ENCODE results near the gene GPR42. TPM values are rescaled to one million over a fixed set of nuclear protein-coding genes. Genes with fewer than 3 reads are reported as not detected.

GPR42 gene
- total RNA-seq, 1 experiment from 2014 or later = not detected

DNA sequence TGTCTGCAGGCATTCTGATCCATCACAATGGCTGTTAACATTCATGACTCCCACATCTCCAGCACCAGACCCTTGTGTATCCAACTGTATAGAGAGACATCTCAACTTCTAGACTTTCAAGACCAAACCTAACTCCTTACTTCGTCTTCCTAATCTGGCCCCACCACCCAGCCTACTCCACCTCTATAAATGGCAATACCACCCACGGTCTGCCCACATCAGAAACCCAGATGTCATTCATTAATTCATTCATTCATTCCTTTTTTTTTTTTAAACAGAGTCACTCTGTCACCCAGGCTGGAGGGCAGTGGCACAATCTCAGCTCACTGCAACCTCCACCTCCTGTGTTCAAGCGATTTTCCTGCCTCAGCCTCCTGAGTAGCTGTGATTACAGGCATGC lies 10.4 kb downstream of the GPR42 start:
- H3K4me1 ChIP-seq (replicated peaks) = no peaks in the 10 kb centered on the region
- H3K9me3 ChIP-seq (replicated peaks) = peaks cover 6% of the 10 kb centered on the region; the same call in 1 of the 2 replicates
- no peak overlapping the region for H3K27ac ChIP-seq
- H3K27me3 ChIP-seq (replicated peaks) = no peaks in the 10 kb centered on the region
- no peaks in the 10 kb centered on the region for H3K36me3 ChIP-seq
- H3K4me3 ChIP-seq = no peak overlapping the region
- DNase-seq (ENCODE audit: low read depth in 1 of 2, low spot score in 2 of 2) = no peak

GRCh38 chr19:35381926-35382325 lies 11.1 kb downstream of the GPR42 start:
- no peak overlapping the region for H3K4me3 ChIP-seq
- H3K27me3 ChIP-seq (replicated peaks) = no peaks in the 10 kb centered on the region
- DNase-seq (ENCODE audit: low read depth in 1 of 2, low spot score in 2 of 2) = no peak
- H3K36me3 ChIP-seq = no peaks in the 10 kb centered on the region
- H3K4me1 ChIP-seq (replicated peaks) = no peaks in the 10 kb centered on the region
- peaks cover 6% of the 10 kb centered on the region; the same call in 1 of the 2 replicates for H3K9me3 ChIP-seq (replicated peaks)
- H3K27ac ChIP-seq = no peak overlapping the region

DNA sequence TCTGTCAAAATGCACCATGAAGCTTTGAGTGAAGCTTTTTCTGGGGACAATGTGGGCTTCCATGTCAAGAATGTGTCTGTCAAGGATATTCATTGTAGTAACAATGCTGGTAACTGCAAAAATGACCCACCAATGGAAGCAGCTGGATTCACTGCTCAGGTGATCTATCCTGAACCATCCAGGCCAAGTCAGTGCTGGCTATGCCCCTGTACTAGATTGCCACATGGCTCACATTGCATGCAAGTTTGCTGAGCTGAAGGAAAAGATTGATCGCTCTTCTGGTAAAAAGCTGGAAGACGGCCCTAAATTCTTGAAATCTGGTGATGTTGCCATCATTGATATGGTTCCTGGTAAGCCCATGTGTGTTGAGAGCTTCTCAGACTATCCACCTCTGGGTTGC lies 12.7 kb downstream of the GPR42 start:
- peaks cover 6% of the 10 kb centered on the region; the same call in 1 of the 2 replicates for H3K9me3 ChIP-seq (replicated peaks)
- no peaks in the 10 kb centered on the region for H3K36me3 ChIP-seq
- no peak overlapping the region for H3K4me3 ChIP-seq

GRCh38 chr19:35388277-35389054 lies 17.6 kb downstream of the GPR42 start:
- peaks cover 6% of the 10 kb centered on the region; the same call in 1 of the 2 replicates for H3K9me3 ChIP-seq (replicated peaks)
- H3K27ac ChIP-seq = no peak overlapping the region
- DNase-seq (ENCODE audit: low read depth in 1 of 2, low spot score in 2 of 2) = no peak
- no peaks in the 10 kb centered on the region for H3K27me3 ChIP-seq (replicated peaks)
- no peak overlapping the region for H3K4me3 ChIP-seq
- no peaks in the 10 kb centered on the region for H3K4me1 ChIP-seq (replicated peaks)
- H3K36me3 ChIP-seq = no peaks in the 10 kb centered on the region

More for the DNA sequence above, 12.7 kb downstream of the GPR42 start:
- no peaks in the 10 kb centered on the region for H3K27me3 ChIP-seq (replicated peaks)
- H3K27ac ChIP-seq = no peak overlapping the region
- DNase-seq (ENCODE audit: low read depth in 1 of 2, low spot score in 2 of 2) = no peak
- no peaks in the 10 kb centered on the region for H3K4me1 ChIP-seq (replicated peaks)

- H3K27ac ChIP-seq = no peak overlapping the region
- DNase-seq (ENCODE audit: low read depth in 1 of 2, low spot score in 2 of 2) = no peak
- no peak overlapping the region for H3K4me3 ChIP-seq
- H3K36me3 ChIP-seq = no peaks in the 10 kb centered on the region
- no peaks in the 10 kb centered on the region for H3K4me1 ChIP-seq (replicated peaks)
- H3K27me3 ChIP-seq (replicated peaks) = no peaks in the 10 kb centered on the region
- peaks cover 6% of the 10 kb centered on the region; the same call in 1 of the 2 replicates for H3K9me3 ChIP-seq (replicated peaks)
These were observed 18.5 kb downstream of the GPR42 start for GRCh38 chr19:35389192-35389861.

GRCh38 chr19:35392742-35393715 lies 22.2 kb downstream of the GPR42 start:
- DNase-seq (ENCODE audit: low read depth in 1 of 2, low spot score in 2 of 2) = no peak
- H3K36me3 ChIP-seq = no peaks in the 10 kb centered on the region
- no peaks in the 10 kb centered on the region for H3K27me3 ChIP-seq (replicated peaks)
- no peak overlapping the region for H3K27ac ChIP-seq
- no peaks in the 10 kb centered on the region for H3K9me3 ChIP-seq (replicated peaks)
- no peak overlapping the region for H3K4me3 ChIP-seq
- H3K4me1 ChIP-seq (replicated peaks) = no peaks in the 10 kb centered on the region

DNA sequence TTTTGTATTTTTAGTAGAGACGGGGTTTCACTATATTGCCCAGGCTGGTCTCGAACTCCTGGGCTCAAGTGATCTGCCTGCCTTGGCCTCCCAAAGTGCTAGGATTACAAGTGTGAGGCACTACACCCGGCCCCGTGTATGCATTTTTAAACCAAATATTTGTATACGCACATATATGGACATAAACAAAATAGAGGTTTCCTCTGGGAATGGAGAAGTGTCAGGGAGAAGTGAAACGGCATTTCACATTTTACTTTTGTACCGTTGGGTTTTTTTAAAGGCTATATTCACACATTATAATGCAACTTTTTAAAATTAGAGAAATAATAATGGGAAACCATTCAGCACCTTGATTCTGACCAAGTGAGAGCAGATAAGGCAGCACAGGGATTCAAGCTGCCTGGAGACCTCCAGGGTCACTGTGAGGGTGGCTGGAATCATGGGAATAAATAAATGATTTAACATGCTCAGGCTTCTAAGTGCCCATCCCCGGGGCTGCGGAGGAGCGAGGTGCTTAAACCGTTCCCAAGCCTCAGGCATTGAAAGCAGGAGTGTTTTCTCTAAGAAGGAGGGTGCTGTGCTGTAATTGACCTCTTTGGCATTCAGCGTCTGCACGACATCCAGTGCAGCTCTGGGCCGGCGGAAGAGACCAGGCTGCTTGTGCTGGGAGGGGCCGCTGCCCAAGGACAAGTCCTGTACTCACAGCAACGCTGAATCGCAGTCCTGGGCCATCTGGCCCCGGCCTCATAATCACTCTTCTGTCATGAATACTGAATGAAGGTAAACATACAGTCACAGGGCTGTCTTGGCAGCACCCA lies 24.7 kb downstream of the GPR42 start:
- no peaks in the 10 kb centered on the region for H3K9me3 ChIP-seq (replicated peaks)
- H3K4me3 ChIP-seq = no peak overlapping the region
- no peaks in the 10 kb centered on the region for H3K36me3 ChIP-seq
- no peaks in the 10 kb centered on the region for H3K4me1 ChIP-seq (replicated peaks)
- no peak for DNase-seq (ENCODE audit: low read depth in 1 of 2, low spot score in 2 of 2)
- no peak overlapping the region for H3K27ac ChIP-seq
- H3K27me3 ChIP-seq (replicated peaks) = no peaks in the 10 kb centered on the region

DNA sequence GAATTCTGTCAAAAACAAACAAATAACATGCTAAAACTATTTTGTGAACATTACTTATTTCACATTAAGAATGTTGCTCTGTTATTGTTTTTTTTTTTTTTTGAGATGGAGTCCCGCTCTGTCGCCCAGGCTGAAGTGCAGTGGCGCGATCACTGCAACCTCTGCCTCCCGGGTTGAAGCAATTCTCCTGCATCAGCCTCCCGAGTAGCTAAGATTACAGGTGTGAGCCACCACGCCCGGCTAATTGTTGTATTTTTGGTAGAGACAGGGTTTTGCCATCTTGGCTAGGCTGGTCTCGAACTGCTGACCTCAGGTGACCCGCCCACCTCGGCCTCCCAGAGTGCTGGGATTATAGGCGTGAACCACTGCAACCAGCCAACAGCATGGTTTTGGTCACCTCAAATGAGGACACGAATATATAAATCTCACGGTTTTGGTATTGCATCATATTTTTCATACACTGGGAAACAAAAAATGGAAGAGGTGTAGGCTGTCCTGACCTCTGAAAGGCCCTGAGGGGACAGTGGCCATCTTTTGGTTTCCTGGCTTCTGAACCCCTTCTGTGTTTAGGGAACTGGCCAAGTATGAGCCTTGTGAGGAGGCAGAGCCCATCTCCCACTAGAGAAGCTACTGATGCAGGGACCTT lies 25.5 kb downstream of the GPR42 start:
- H3K4me1 ChIP-seq (replicated peaks) = no peaks in the 10 kb centered on the region
- no peaks in the 10 kb centered on the region for H3K27me3 ChIP-seq (replicated peaks)
- no peak overlapping the region for H3K27ac ChIP-seq
- H3K4me3 ChIP-seq = no peak overlapping the region
- no peak for DNase-seq (ENCODE audit: low read depth in 1 of 2, low spot score in 2 of 2)
- no peaks in the 10 kb centered on the region for H3K36me3 ChIP-seq
- no peaks in the 10 kb centered on the region for H3K9me3 ChIP-seq (replicated peaks)

- no peaks in the 10 kb centered on the region for H3K4me1 ChIP-seq (replicated peaks)
- no peaks in the 10 kb centered on the region for H3K27me3 ChIP-seq (replicated peaks)
- no peak overlapping the region for H3K4me3 ChIP-seq
- no peaks in the 10 kb centered on the region for H3K36me3 ChIP-seq
- no peak for DNase-seq (ENCODE audit: low read depth in 1 of 2, low spot score in 2 of 2)
- H3K9me3 ChIP-seq (replicated peaks) = no peaks in the 10 kb centered on the region
- no peak overlapping the region for H3K27ac ChIP-seq
These were observed 26.2 kb downstream of the GPR42 start for GRCh38 chr19:35397064-35397463.

DNA sequence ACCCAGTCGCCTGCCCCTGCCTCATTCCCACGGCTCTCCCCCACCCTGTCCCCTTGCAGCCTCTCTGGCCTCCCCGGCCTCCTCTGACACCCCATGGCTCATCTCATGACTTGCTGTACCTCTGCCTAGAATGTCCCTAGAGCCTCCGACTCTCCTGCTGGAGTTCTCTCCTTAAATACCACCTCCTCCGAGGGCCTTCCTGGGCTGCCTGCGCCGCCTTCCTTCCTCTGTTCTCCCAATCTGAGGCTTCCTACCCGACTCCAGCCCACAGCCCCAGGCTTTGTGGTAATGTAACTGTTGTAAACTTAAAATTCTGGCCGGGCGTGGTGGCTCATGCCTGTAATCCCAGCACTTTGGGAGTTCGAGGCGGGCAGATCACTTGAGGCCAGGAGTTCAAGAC lies 27.7 kb downstream of the GPR42 start:
- Histone ChIP-seq H3K27me3 (replicated peaks) (no peaks in the 10 kb centered on the region), H3K27ac (no peak overlapping the region), H3K36me3 (no peaks in the 10 kb centered on the region), H3K4me3 (no peak overlapping the region), H3K4me1 (replicated peaks) (no peaks in the 10 kb centered on the region), H3K9me3 (replicated peaks) (no peaks in the 10 kb centered on the region)
- no peak for DNase-seq (ENCODE audit: low read depth in 1 of 2, low spot score in 2 of 2)

GRCh38 chr19:35399231-35399630 lies 28.4 kb downstream of the GPR42 start:
- no peak overlapping the region for H3K27ac ChIP-seq
- no peaks in the 10 kb centered on the region for H3K36me3 ChIP-seq
- H3K4me3 ChIP-seq = no peak overlapping the region
- no peaks in the 10 kb centered on the region for H3K27me3 ChIP-seq (replicated peaks)
- no peaks in the 10 kb centered on the region for H3K9me3 ChIP-seq (replicated peaks)
- H3K4me1 ChIP-seq (replicated peaks) = no peaks in the 10 kb centered on the region
- DNase-seq (ENCODE audit: low read depth in 1 of 2, low spot score in 2 of 2) = no peak

DNA sequence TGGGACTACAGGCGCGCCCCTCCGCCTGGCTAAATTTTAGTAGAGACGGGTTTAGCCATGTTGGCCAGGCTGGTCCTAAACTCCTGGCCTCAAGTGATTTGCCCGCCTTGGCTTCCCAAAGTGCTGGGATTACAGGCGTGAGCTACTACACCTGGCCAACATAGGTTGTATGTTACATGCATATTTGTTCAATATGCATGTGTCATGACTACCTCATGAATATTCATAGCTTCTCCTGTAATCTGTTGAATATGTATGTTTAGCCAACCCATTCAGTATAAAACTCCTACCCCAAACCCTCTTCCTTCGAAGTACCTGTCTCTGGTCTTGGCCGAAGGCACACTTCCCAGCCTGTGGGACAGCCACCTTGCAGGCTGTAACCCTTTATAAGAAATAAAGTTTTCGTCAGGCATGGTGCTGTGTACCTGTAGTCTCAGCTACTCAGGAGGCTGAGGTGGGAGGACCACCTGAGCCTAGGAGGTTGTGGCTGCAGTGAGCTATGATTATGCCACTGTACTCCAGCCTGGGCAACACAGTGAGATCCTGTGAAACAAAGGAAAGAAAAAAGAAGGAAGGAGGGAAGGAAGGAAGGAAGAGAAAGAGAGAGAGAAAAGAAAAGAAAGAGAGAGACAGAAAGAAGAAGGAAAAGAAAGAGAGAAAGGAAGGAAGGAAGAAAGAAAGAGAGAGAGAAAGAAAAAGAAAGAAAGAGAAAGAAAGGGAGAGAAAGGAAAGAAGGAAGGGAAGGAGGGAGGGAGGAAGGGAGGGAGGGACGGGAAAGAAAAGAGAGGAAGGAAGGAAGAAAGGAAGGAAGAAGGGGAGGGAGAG lies 29.3 kb downstream of the GPR42 start:
- Histone ChIP-seq H3K4me1 (replicated peaks) (peaks cover 5% of the 10 kb centered on the region; the same call in 1 of the 2 replicates), H3K9me3 (replicated peaks) (no peaks in the 10 kb centered on the region), H3K4me3 (no peak overlapping the region), H3K36me3 (no peaks in the 10 kb centered on the region), H3K27ac (no peak overlapping the region), H3K27me3 (replicated peaks) (no peaks in the 10 kb centered on the region)
- DNase-seq (ENCODE audit: low read depth in 1 of 2, low spot score in 2 of 2) = no peak

Data from SJSA1 (cell line).